NCI-H1694 treated with DMSO at 0.1 percent for 48 hours (cell line): ENCODE results near the gene SLC22A1.
A peak's percentile ranks its signal among the peaks of the same experiment; 100 is the strongest.
"Not testable (repeated sequence)": the region's sequence is repeated elsewhere in the genome, so short reads cannot be mapped to it uniquely, and the experiment has no call there.

Experiments used
- DNase-seq: peaks from one replicate; lab custom pipeline; 2025; lab: John Stamatoyannopoulos, UW

SLC22A1 gene

DNA sequence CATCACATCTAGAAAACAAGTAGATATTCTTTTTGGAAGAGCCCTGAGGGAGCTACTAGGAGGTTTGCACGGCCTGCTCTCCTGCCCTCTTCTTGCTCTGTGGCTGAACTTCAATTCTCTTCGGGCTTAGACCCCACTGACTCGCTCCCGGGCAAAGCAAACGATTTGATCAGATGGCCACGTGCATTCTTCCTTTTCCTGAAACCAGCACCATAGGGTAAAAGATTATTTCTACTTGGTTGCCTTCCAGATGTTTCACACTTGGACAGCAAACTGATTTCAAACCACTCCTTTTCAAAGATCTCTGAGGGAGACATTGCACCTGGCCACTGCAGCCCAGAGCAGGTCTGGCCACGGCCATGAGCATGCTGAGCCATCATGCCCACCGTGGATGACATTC, at the start of gene SLC22A1:
Gene SLC22A1, plus strand, starts transcription at position 258 of the 400 bp plus-strand sequence. Its CDS starts 121 bp downstream, at position 379.
- no peak for DNase-seq

- no peak for DNase-seq
Observed at GRCh38 chr6:160073272-160073671, 48.3 kb upstream of the SLC22A1 start.

GRCh38 chr6:160076009-160076408, 45.6 kb upstream of the SLC22A1 start:
- DNase-seq, result no peak

GRCh38 chr6:160077024-160077423, 44.6 kb upstream of the SLC22A1 start:
- no peak for DNase-seq

DNA sequence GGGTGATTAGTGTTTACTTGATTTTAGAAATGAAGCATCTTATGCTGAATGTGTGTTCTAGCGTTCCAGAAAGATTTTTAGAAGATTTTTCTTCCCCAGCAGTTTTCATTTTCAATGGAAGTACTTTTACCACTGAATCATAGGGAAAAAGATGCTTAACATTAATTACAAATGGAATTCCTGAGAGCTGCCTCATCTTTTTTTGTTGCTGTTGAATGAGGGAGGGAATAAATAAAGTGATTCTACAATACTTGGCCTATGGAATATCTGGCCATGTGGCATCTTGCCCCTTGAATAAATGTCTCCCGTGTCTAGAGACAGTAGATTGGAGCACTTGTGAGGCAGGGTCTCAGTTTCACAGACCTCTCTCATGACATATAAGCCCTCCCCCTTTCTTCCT, 44.1 kb upstream of the SLC22A1 start:
- DNase-seq, result no peak

DNA sequence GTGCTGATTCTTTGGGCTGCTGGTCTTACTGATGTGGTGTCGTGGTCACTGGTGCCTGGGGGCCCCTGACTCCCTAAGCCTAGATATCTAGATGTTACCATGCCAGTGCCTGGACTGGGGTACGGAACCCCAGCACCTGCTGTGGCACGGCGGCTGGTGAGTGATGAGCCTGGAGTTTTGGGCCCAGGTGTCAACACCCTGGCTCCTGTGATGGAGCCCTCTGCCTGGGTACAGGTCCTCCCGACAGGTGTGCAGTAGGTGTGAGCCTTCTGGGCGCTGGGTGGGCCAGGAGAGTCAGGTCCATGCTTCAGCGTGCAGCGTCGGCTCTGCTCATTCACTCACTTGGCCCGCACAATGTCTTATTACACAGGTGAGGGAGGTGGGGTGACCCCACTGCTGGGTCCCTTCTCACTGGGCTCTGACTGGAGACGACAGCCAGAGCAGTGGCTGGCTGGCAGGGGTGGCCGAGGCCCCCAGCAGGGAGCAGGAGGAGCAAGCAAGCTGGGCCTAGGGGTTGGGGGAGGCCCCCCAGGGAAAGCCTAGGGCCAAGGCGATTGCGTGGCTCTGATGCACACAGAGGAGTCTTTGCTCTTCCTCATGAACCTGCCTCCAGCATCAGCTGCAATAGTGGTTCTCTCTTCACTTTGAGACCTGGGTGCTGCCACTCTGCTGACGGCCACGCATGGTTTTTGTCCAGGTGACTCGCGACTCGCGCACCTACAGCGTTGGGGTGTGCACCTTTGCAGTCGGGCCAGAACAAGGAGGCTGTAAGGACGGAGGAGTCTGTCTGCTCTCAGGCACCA, 42.5 kb upstream of the SLC22A1 start:
- DNase-seq, result no peak

DNA sequence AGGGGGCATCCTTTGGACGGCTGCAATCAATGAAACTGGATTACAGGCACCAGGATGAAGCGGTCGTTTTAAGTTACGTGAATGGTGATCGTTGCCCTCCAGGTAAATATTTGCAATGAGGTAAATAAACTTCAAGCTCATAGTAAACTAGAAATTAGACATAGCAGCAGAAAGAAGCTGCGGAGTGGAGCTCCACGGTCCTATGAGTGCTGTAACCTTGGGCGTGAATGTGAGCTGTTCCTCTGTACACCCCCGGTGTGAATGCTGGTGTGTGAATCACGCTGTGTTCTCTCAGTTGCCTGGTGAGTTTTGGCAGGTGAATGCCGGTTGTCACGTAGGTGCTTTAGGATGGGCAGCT, 42.0 kb upstream of the SLC22A1 start:
- DNase-seq, result no peak

- DNase-seq, result no peak
Observed at GRCh38 chr6:160080097-160080496, 41.5 kb upstream of the SLC22A1 start.

DNA sequence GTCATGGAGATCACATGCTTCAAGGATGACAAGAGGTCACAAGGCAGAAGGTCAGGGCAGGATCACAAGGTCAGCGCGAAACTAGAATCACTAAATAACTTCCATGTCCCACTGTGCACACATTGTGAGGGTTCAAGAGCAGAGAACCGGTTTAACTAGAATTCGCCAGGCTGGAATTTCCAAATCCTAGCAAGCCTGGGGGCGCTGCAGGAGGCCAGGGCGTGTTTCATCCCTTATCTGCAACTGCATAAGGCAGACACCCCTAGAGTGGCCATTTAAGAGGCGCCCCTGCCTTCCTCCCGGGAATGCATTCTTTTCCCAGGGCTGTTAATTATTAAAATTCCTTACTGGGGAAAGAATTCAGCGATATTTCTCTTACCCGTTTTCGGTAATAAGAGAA, 40.2 kb upstream of the SLC22A1 start:
- DNase-seq, result no peak

DNA sequence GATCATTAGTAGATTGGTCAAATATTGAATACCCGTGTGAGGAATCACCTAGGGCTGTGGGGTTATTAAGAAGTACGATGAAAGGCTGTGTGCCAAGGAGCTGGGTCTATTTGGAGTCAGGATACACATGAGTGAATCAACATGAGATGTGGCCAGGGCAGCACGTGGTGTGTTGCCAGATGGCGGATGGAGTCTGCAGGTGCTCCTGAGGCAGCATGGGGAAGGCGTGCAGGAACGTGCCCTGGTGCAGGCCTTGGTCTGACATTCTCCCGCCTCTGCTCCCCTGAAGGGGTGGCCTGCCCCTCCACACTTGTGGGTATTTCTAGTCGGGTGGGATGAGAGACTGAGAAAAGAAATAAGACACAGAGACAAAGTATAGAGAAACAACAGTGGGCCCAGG, 39.0 kb upstream of the SLC22A1 start:
- peak; percentile 37 for DNase-seq

DNA sequence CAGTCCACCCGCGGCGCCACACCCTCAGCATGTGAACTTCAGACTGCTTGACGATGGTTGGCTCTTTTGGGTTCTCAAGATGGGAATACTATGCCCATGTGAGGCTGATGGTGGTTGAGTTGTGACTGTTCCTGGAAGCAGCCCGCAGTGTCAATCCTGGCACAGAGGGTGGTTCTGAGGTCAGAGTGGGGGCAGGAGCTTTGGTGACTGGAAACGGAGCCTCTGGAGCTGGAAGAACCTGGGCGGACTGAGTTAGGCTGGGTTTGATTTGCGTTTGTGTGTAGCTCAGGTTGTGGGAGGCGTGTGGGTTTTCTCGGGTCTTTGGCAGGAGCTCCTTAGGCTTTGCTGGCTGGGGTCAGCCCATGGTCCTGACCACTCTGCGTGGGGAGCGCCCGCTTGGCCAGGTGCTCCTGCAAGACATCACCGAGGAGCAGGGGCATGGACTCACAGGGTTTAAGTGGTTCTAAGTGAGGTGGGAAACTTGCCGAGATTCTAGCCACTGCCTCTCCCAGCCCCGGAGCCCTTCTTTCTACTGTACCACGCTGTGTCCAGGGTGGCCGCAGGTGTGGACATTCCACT, 37.3 kb upstream of the SLC22A1 start:
- DNase-seq, result no peak

DNA sequence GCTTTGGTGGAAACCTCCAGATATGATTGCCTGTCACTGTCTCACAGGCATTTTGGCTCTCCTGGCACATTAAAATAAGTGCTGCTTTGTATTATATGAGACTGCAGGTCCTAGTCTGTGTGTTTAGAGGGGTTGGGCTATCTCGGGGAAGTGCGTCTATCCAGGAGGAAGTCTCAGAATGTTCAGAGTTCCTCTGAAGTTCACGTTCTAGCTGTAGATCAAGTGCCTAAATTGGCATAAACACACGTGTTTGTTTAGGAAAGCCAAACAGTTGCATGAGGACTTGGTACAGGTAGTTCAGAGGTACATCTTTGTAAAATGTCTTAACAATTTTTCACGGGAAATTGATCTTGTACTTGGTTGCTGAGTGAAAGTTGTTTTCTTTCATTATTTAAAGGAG, 36.4 kb upstream of the SLC22A1 start:
- DNase-seq, result no peak

DNA sequence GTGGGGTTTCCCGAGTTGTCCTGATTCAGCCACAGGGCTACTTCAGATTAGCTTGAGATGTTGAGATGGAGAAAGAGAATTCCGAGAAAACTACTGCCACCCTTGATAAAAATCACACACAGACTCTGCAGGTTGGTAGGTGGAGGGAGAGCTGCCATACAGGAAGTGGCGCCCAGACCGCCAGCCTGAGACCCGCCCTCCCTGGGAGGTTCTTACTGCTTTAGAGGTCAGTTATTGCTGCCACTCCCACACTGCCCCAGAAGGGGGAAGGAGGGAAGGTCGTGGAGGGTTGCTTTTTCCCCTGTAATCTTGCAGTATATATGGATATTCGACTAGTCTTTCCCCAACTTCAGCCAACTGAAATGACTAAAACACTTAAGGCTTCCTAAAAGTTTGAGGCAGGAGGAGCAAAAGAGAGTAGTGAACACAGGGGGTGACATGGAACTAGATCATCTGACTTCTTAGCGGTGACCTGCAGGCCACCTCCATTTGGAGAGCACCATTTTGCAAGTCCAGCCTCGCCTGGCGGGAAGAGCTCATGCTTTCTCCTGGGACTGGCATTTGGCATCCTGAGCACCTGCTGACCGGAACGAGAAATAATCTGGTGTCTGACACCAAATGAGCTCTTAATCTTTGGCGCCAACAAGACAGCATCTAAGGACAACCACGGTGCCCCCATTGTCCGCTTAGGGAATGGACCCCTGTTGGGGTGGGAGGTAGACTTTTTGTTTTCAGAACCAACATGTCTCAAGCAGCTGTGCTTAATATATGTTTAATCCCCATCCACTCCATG, 35.7 kb upstream of the SLC22A1 start:
- no peak for DNase-seq

DNA sequence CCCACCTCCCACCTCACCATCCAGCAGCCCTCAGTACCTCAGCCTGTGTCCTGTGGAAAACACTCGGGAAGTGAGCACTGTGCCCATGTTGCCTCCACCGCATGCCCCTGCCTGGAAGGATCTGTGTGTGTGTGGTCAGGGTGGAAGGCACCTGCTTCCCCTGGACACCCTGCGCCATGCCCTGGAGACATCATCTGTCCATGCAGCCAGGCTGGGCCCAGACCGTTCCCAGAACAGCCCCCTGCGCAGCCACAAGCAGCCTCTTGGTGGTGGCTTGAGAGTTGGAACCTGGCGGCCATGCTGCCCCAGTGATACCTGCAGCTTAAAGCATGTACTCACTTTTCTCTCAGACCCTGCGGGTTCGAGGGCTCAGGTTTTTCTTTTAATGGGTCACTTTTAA, 34.9 kb upstream of the SLC22A1 start:
- no peak for DNase-seq

GRCh38 chr6:160088069-160088783, 33.4 kb upstream of the SLC22A1 start:
- DNase-seq, result peak; percentile 46

DNA sequence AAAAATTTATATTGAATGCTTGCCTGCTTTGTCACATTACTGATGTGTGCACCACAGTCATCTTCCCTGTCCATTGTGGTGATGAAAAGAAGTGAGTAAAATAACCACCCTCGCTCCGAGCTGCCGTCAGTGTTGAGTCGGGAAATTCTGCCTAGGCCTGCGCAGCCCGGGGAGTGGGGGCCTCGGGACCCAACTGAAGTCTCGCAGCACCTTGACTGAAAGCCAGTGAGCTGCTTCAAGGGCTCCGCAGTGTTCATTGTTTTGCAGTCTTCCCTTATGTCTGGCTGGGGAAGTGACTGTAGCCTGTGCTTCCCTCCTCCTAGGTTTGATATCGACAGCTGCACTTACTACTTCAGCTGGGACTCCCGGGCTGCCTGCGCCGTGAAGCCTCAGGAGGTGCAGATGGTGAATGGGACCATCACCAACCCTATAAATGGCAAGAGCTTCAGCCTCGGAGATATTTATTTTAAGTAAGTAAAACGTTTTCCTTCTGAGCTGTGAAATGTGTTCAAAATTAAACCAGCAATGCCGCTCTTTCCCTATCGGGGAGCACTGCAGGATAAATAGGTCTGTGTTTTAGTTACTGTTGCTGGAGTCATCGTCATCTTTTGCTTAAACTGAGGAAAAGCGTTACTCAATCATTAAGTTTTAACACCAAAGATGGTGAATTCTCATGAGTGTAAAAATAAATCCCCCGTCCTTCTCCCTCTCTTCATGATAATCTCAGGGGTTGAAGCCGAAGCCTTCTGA, 32.7 kb upstream of the SLC22A1 start:
- no peak for DNase-seq

GRCh38 chr6:160089534-160089897, 32.1 kb upstream of the SLC22A1 start:
- no peak for DNase-seq

GRCh38 chr6:160090442-160091239, 31.0 kb upstream of the SLC22A1 start:
- DNase-seq, result not testable (repeated sequence)

- not testable (repeated sequence) for DNase-seq
Observed at GRCh38 chr6:160092176-160092575, 29.4 kb upstream of the SLC22A1 start.

- no peak for DNase-seq
Observed at GRCh38 chr6:160092602-160093001, 29.0 kb upstream of the SLC22A1 start.

DNA sequence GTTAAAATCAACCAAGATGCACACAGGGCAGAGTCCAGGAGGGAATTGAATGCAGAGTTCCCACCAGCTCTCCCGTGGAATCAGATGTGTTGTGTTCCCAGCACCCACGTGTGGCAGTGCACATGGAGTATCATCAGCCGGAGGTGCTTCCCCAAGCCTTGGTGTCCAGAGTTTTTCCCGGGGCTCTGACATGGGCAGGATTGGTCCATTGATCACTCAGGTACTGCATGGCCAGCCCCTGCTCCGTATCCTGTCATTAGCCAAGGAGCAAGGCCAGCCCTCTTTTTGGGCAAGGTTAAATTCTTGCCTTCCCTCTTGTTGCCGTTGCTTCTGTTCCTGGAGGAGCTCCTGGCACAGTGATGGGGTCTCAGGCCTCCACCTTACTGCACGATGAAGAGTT, 28.6 kb upstream of the SLC22A1 start:
- DNase-seq, result no peak
